WI38 (cell line): Measurements from ENCODE around the gene IPO11.

Experiments used
- H3K4me3 ChIP-seq: 2 replicates; pipeline ENCODE4 v1.5.1; 2011; ENCODE audit warnings: low read depth, mild to moderate bottlenecking, control low read depth, low read length
- TF ChIP-seq, protein P1 (sequence below): IDR thresholded peaks from 2 replicates; pipeline ENCODE4 v1.5.1; 2012; ENCODE audit warnings: low read depth, mild to moderate bottlenecking, control low read depth, low read length

IPO11 gene

DNA sequence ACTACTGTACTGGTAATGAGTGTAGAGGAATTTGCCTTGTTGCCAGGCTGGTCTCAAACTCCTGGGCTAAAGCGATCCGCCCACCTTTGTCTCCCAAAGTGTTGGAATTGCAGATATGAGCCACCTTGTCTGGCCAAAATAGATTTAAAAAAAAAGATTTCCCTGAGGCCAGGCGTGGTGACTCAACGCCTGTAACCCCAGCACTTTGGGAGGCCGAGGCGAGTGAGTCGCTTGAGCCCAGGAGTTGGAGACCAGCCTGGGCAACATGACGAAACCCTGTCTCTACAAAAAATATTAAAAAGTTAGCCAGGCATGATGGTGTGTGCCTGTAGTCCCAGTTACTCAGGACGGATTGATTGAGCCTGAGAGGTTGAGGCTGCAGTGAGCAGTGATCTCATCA is 62.5 kb downstream of the IPO11 start:
- H3K4me3 ChIP-seq, result no peak overlapping the region
- TF ChIP-seq, protein P1, sequence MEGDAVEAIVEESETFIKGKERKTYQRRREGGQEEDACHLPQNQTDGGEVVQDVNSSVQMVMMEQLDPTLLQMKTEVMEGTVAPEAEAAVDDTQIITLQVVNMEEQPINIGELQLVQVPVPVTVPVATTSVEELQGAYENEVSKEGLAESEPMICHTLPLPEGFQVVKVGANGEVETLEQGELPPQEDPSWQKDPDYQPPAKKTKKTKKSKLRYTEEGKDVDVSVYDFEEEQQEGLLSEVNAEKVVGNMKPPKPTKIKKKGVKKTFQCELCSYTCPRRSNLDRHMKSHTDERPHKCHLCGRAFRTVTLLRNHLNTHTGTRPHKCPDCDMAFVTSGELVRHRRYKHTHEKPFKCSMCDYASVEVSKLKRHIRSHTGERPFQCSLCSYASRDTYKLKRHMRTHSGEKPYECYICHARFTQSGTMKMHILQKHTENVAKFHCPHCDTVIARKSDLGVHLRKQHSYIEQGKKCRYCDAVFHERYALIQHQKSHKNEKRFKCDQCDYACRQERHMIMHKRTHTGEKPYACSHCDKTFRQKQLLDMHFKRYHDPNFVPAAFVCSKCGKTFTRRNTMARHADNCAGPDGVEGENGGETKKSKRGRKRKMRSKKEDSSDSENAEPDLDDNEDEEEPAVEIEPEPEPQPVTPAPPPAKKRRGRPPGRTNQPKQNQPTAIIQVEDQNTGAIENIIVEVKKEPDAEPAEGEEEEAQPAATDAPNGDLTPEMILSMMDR, result no peak

DNA sequence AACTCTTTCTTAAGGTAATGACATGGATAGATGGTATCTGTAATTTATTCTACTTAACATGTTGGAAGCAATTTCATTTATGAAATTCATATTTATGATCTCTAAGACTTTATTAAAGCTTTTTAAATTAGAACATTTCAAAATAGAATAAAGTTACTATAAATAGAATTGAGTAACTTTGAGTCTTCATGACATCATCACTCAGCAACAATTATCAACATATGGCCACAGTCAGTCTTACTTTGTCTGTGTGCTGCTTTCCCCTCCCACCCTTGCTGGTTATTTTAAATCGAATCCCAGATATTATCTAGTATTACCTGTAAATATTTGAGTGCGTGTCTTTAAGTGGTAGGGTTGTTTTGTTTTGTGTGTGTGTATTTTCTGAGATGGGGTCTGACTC is 65.2 kb downstream of the IPO11 start:
- no peak overlapping the region for H3K4me3 ChIP-seq
- TF ChIP-seq, protein P1, result no peak

DNA sequence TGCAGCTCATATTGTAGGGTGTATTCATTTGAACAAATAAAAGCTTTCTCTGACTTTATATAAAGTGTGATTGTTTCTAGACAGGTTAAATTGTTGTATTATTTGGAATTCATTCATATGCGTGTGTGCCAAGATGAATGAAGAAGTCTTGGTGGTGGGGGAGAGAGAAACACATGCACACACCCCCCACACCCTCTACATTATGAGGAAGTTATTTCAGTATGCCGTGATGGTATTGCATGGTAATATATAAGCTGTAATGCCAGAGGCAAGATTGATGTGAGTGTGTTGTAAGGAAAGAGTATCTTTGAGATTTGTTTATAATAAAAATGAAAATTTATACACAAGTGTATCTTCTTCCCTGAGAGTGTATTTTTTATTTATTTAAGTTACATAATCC is 71.0 kb downstream of the IPO11 start:
- TF ChIP-seq, protein P1, result no peak
- H3K4me3 ChIP-seq, result no peak overlapping the region

DNA sequence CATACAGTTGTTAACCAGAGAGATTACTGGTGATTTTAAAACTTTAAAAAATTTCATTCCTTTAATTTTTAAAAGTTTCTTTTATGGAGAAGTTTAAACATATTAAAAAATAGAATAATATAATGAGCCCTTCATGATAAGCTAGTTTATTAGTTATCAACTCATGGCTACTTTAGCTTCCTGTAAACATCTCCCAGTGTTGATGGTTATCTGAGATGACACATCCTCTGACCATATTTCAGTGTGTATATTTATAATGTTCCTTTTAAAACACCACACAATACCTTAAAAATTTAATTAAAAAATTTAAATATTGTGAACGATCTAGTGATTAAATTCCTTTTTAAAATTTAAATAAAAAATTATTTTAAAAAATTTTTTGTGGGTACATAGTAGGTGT is 74.1 kb downstream of the IPO11 start:
- TF ChIP-seq, protein P1, result no peak

DNA sequence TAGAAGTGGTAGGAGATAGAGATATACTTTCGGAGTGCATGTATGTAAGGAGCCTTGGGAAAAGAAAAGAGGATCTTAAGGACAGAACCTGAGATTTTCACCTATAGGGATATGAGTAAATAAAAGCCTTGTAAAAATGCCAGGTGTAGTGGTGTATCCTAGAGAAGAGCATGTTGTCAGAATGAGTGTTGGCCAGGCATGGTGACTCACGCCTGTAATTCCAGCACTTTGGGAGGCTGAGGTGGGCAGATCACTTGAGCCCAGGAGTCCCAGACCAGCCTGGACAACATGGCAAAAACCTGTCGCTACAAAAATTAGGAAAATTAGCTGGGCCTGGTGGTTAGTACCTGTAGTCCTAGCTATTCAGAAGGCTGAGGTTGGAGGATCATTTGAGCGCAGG is 76.0 kb downstream of the IPO11 start:
- H3K4me3 ChIP-seq, result no peak overlapping the region
- TF ChIP-seq, protein P1, result no peak

More for the DNA sequence above, 74.1 kb downstream of the IPO11 start:
- H3K4me3 ChIP-seq, result no peak overlapping the region

DNA sequence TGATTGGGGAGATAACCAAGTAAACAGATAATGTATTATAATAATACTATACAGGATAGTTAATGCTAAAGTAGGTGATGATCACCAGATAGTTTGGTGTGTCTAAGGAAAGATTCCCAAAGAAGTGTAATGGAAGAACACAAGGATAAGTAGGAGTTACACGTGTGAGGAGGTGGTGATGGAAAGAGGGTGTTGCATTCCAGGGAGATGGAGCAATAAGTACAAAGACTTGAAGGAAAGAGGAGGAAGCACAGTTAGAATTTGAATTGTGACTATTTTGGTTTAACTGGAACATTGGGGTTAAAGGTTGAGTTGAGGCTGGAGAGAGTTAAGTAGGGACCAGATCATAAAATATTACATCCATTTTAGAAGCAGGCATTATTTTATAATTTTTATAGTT is 76.9 kb downstream of the IPO11 start:
- TF ChIP-seq, protein P1, result no peak

DNA sequence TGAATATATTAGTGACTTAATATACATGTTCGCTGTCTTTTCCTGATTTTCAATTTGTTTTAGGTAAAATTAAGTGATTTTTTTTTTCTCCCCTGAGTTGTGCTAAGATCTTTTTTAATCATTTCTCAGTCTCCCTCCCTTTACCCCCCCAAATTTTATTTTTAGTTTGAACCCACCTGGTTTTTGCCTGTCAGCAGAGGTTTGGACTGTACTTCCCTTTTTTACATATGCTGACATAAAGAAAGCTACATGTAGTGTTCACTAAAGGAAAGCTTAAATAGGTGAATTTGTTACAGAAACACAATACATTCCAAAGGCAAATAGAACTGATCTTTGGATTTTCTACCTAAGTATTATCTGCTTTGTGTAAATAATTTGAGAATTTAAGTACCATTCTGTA is 82.2 kb downstream of the IPO11 start:
- H3K4me3 ChIP-seq, result no peak overlapping the region
- TF ChIP-seq, protein P1, result no peak

More for the DNA sequence above, 76.9 kb downstream of the IPO11 start:
- H3K4me3 ChIP-seq, result no peak overlapping the region
